NK-92 (cell line): ENCODE measurements around the gene TMEM130.
"Not testable (repeated sequence)": the region's sequence is repeated elsewhere in the genome, so short reads cannot be mapped to it uniquely, and the experiment has no call there.

ENCODE experiments used
- DNase-seq: peaks from one replicate; lab custom pipeline; 2025; ENCODE audit not compliant: unreplicated experiment; lab: John Stamatoyannopoulos, UW

TMEM130 gene

DNA sequence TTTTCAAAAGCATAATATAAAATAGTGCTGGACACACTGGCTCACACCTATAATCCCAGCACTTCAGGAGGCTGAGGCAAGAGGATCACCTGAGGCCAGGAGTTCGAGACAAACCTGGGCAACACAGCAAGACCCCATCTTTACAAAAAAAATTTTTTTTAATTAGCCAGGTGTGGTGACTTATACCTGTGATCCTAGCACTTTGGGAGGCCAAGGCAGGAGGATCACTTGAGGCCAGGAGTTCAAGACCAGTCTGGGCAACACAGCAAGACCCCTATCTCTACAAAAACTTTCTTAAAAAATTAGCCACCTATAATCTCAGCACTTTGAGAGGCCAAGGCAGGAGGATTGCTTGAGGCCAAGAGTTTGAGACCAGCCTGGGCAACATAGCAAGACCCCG lies 27.3 kb downstream of the TMEM130 start:
- not testable (repeated sequence) for DNase-seq

GRCh38 chr7:98841179-98841997 lies 28.4 kb downstream of the TMEM130 start:
- DNase-seq = no peak

- no peak for DNase-seq
Measured at GRCh38 chr7:98840722-98841121, 29.1 kb downstream of the TMEM130 start.

DNA sequence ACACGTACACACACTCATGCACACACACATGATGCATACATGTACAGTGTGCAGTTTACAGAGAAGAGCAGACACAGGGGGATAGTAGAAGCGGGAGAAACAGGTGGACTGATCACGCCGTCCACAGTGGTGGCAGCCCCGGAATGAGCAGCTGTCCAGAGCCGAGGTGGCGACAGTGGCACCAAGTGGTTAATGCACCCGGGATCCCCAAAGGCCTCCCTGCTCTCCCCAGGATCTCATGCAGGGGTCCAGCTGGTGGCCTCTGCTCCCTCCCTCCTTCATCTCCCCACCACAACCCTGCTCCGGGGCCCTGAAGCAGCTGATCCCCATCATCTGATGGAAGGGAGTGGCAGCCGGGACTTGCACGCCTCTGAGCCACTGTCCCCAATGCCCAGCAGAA lies 29.7 kb downstream of the TMEM130 start:
- DNase-seq = no peak

GRCh38 chr7:98837630-98837972 lies 32.2 kb downstream of the TMEM130 start:
- no peak for DNase-seq

DNA sequence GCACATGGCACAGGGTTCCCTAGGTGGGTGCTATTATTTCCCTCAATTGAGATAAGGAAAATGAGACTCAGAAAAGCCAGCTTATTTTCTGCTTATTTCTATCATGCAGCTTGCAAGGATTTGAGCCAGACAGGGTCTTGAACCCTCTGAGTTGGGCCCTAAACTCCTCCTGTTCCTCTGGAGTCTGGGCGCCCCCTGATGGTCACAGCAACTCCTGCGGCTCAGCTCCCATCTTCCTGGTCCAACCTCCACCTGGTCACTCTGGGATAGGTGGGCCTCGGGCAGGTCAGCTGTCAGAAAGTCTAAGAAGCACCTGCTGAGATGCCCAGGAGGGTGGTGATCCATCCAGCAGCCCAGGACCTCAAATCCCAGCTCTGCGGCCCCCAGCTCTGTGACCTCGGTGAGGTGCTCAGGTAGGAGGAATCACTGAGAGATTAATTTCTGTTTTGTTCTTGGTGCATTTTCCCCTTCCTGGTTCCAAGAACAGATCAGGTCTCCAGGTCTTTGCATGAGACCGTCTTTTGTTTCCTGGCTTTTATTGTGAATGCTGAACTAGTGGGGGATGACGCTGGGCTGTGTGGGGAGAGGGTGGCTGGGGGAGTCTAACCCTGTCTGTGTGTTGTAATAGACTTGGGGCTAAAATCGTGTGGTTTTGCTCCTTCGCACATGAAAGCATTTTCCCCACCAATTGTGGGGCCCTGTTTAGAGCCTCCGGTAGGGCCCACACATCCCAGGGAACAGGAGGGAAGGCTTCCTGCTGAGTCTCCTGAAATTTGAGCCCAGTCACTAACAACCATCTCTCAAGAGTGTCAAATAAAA lies 32.8 kb downstream of the TMEM130 start:
- DNase-seq = no peak

DNA sequence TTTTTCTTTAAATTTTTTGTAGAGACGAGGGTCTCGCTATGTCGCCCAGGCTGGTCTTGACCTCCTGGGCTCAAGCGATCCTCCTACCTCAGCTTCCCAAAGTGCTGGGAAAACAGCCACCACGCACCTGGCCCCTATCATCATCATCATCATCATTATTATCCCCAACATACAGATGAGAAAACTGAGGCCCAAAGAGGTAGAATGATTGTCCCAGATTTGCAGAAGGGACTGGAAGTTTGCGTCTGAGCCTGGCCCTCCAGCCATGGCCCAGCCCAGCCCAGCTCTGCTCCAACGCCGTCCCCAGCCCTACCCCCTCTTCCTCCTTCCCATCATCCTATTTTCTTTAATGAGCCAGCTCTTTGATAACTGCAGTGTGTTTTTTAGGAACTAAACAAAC lies 34.9 kb downstream of the TMEM130 start:
- DNase-seq = no peak

DNA sequence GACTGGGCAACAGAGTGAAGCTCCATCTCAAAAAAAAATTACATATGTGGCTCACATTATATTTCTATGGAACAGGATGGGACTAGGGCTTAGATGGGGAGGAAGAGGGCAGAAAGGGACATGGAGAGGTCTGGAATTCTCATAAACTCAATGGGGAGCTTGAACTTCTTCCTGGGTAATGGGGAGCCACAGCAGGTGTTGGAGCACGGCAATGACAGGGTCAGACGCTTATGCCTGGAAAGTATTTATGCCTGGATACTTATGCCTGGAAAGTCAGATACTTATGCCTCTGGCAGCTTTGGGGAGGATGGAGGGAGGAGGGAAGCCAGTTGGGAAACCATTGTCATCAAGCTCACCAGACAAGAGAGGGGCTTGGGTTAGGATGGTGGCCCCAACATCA lies 36.8 kb downstream of the TMEM130 start:
- no peak for DNase-seq

DNA sequence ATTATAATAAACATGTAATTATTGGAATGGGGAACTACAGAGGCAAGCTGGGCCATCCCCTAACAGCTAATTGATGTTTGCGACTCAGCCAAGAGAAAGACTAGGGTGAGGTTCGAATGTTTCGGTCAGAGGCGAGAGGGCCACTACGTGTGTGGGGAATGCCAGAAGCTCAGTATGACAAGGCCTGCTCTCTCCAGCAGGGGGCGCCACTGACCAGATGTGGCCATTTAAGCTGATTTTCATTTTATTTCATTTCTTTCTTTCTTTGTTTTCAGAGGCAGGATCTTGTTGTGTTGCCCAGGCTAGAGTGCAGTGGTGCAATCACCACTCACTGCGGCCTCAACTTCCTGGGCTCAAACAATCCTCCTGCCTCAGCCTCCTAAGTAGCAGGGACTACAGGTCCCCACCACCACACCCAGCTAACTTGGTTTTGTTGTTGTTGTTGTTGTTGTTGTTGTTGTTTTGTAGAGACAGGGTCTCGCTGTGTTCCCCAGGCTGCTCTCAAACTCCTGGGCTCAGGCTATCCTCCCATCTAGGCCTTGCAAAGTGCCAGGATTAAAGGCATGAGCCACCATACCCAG lies 38.1 kb downstream of the TMEM130 start:
- DNase-seq = no peak

DNA sequence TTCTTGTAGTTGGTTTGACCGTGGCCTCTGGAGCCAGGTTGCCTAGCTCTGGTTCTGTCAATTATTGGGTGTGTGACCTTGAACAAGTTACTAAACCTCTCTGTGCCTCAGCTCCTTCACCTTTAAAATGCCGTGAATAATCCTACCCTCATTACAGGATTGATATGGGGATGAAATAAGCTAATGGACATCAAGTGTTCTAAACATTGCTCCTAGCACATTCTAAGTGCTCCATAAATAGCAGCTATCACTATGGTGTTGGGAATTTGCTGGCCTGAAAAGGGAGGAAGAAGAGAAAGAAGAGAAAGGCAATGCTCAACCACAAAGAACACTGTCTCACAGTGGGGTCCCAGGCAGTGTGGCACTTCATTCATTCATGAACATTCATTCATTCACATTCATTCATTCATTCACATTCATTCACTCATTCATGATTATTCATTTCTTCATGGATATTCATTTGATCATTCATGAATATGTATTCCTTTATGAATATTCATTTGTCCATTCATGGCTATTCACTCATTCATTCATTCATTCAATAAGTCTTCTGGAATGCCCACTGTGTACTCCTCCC lies 38.8 kb downstream of the TMEM130 start:
- no peak for DNase-seq

DNA sequence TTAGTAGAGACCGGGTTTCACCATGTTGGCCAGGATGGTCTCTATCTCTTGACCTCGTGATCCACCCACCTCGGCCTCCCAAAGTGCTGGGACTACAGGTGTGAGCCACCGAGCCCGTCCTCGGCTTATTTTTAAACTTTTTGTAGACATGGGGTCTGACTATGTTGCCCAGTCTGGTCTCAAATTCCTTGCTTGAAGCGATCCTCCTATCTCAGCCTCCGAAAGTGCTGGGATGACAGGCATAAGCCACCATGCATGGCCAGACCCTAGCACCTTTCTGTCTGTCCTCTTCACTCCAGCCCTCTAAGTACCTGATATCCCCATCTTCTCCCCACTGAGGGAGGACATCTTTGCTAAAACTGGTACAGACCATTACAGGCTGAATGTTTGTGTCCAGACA lies 41.4 kb downstream of the TMEM130 start:
- no peak for DNase-seq

DNA sequence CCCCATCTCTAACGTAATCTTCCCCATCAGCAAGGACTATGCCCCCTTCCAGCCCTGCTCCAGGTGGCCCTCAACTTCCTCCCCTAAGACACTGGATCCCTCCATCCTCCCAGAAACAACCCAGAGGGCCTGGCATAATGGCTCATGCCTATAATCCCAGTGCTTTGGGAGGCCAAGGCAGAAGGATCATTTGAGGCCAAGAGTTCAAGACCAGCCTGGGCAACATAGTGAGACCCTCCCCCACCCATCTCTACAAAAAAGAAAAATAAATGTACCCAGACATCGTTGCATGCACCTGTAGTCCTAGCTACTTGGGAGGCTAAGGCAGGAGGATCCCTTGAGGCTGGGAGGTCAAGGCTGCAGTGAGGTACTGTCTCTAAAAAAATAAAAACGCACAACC lies 42.6 kb downstream of the TMEM130 start:
- no peak for DNase-seq

GRCh38 chr7:98826811-98827231 lies 43.0 kb downstream of the TMEM130 start:
- no peak for DNase-seq

DNA sequence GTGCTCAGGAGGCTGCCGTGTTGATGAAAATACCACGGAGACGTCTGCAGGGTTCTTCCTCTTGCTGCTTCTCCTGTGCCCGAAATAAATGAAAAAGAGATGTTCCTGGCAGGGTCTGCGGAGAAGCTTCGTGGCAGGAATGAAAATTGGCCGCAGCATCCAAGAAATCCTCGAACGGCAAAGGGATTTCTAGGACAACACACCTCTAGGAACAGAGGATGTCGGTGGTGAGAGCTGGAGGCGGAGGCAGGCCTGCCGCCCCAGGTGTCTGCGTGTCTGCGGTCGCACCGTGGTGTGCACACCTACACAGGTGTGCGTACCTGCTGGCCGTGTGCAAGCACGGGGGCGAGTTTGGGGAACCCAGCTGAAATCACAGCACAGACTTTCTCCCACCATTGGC lies 43.4 kb downstream of the TMEM130 start:
- no peak for DNase-seq

- DNase-seq = no peak
Measured at GRCh38 chr7:98823226-98823625, 46.6 kb downstream of the TMEM130 start.

- DNase-seq = no peak
Measured at GRCh38 chr7:98821348-98821747, 48.5 kb downstream of the TMEM130 start.

- DNase-seq = no peak
Measured at GRCh38 chr7:98816967-98817710, 52.7 kb downstream of the TMEM130 start.

- DNase-seq = no peak
Measured at GRCh38 chr7:98816241-98816640, 53.6 kb downstream of the TMEM130 start.

GRCh38 chr7:98815313-98815712 lies 54.5 kb downstream of the TMEM130 start:
- no peak for DNase-seq

DNA sequence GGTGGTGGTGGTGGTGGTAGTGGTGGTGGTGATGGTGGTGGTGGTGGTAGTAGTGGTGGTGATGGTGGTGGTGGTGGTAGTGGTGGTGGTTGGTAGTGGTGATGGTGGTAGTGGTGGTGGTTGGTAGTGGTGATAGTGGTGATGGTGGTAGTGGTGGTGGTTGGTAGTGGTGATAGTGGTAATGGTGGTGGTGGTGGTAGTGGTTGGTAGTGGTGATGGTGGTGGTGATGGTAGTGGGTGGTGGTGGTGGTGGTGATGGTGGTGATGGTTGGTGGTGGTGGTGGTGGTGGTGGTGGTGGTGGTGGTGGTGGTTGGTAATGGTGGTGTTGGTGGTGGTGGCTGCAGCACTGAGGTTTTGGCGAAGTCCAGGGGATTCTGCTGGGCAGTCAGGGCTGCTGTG lies 58.5 kb downstream of the TMEM130 start:
- no peak for DNase-seq
